ENCODE results near the gene TMEM123.

Gene TMEM123

DNA sequence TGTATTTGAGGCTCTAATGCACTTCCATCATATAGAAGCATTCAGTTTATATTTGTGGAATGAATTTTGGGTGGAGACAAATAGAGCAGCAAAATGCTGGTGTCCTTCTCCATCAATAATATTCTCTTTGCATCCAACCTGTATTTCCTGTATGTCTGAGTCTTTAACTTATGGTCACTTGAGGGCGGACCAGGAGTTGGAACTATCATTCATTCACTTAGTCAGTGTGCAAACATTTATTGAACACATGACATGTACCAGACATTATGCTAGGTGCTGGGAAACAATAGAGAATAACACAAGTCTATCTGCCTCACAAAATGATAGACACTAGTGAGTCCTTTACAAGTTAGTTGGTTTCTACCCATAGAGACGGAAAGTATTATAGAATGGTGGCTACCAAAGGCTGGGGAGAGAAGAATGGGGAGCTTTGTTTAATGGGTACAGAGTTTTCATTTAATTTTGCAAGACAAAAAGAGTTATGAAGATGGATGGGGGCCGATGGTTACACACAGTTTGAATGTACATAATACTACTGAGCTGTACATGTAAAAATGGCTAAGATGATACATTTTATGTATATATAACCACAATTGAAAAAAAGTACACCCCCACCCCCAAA is 4.6 kb upstream of the TMEM123 start:
- no peak overlapping the region for H3K4me3 ChIP-seq (ENCODE audit: insufficient read depth, low read length, poor library complexity, severe bottlenecking)
- no peak overlapping the region for H3K27ac ChIP-seq (ENCODE audit: low read depth, low read length)
- H3K36me3 ChIP-seq (ENCODE audit: low read length), result no peaks in the 10 kb centered on the region
- no peaks in the 10 kb centered on the region for H3K9me3 ChIP-seq (ENCODE audit: insufficient read depth, low read length)
- H2AFZ ChIP-seq (ENCODE audit: low read depth, low read length, severe bottlenecking), result no peak overlapping the region
- H4K20me1 ChIP-seq (ENCODE audit: low read depth, low read length), result no peaks in the 10 kb centered on the region
- no peaks in the 10 kb centered on the region for H3K27me3 ChIP-seq (ENCODE audit: low read length)
- no peak overlapping the region for H3K9ac ChIP-seq (ENCODE audit: low read length)
- no peaks in the 10 kb centered on the region for H3K9me2 ChIP-seq (replicated peaks; ENCODE audit: insufficient read depth, low read length)
- H3K79me2 ChIP-seq (ENCODE audit: insufficient read depth, low read length), result peaks cover 3% of the 10 kb centered on the region; the same call in 1 of the 2 replicates
- no peak overlapping the region for H3K4me2 ChIP-seq (ENCODE audit: low read depth, low read length, poor library complexity, severe bottlenecking)
- peaks cover 7% of the 10 kb centered on the region for H3F3A ChIP-seq (ENCODE audit: insufficient read depth)
- TF ChIP-seq, protein P1, sequence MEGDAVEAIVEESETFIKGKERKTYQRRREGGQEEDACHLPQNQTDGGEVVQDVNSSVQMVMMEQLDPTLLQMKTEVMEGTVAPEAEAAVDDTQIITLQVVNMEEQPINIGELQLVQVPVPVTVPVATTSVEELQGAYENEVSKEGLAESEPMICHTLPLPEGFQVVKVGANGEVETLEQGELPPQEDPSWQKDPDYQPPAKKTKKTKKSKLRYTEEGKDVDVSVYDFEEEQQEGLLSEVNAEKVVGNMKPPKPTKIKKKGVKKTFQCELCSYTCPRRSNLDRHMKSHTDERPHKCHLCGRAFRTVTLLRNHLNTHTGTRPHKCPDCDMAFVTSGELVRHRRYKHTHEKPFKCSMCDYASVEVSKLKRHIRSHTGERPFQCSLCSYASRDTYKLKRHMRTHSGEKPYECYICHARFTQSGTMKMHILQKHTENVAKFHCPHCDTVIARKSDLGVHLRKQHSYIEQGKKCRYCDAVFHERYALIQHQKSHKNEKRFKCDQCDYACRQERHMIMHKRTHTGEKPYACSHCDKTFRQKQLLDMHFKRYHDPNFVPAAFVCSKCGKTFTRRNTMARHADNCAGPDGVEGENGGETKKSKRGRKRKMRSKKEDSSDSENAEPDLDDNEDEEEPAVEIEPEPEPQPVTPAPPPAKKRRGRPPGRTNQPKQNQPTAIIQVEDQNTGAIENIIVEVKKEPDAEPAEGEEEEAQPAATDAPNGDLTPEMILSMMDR (IDR thresholded peaks at IDR 0.05; ENCODE audit: insufficient read depth, low read length, poor library complexity, severe bottlenecking), result no peak
- no peak for TF ChIP-seq EZH2phosphoT487 (conservative IDR thresholded peaks at IDR 0.05; ENCODE audit: low read length)

DNA sequence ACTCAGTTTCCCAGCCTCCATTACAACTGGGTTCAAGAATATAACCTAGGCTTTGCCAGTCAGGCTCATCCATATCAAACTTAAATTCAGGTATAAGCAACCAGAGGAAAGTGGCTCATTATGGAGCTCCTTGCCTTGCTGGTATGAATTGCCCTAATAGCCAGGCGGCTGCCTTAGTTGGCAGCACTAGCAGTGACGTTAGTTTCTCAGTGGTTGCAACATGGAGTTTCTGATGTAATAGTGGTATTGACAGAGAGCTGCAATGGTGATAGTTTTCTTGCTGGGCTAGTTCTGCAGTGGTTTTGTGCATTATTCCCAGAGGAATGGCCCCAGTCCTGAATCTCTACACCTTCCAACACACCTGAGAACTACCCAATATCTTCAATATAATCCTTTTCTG is 3.8 kb upstream of the TMEM123 start:
- no peak for TF ChIP-seq EZH2phosphoT487 (conservative IDR thresholded peaks at IDR 0.05; ENCODE audit: low read length)
- TF ChIP-seq, protein P1 (IDR thresholded peaks at IDR 0.05; ENCODE audit: insufficient read depth, low read length, poor library complexity, severe bottlenecking), result no peak
- H3K4me2 ChIP-seq (ENCODE audit: low read depth, low read length, poor library complexity, severe bottlenecking), result no peak overlapping the region

DNA sequence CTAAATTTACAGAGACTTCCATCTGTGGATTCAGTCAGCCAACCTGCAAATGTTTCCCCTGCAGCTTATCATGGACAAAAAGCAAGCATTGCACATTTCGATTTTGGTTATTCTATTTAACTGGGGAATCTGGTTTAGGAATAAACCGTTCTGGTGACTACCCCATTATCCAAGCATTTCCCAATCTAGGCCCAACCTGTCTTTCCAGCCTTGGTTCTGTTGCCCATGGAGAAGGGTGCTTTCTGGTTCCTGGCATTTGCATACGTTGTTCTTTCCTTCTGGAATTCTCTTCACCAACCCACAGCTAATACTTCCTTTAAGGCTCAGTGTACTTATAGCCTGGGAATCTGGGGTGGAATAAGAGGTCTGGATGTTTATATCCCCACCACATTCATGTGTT is 1.4 kb upstream of the TMEM123 start:
- Histone ChIP-seq H3K4me3 (ENCODE audit: insufficient read depth, low read length, poor library complexity, severe bottlenecking) (no peak overlapping the region), H3K9me3 (ENCODE audit: insufficient read depth, low read length) (no peaks in the 10 kb centered on the region)

More for the DNA sequence above, 3.8 kb upstream of the TMEM123 start:
- no peaks in the 10 kb centered on the region for H3K27me3 ChIP-seq (ENCODE audit: low read length)
- H2AFZ ChIP-seq (ENCODE audit: low read depth, low read length, severe bottlenecking), result no peak overlapping the region
- H3K9me3 ChIP-seq (ENCODE audit: insufficient read depth, low read length), result no peaks in the 10 kb centered on the region
- peaks cover 11% of the 10 kb centered on the region for H3K79me2 ChIP-seq (ENCODE audit: insufficient read depth, low read length)
- H3K9me2 ChIP-seq (replicated peaks; ENCODE audit: insufficient read depth, low read length), result no peaks in the 10 kb centered on the region
- H3K9ac ChIP-seq (ENCODE audit: low read length), result no peak overlapping the region
- H4K20me1 ChIP-seq (ENCODE audit: low read depth, low read length), result peaks cover 1% of the 10 kb centered on the region; the same call in 1 of the 2 replicates
- no peaks in the 10 kb centered on the region for H3K36me3 ChIP-seq (ENCODE audit: low read length)
- H3F3A ChIP-seq (ENCODE audit: insufficient read depth), result peaks cover 7% of the 10 kb centered on the region
- no peak overlapping the region for H3K27ac ChIP-seq (ENCODE audit: low read depth, low read length)
- no peak overlapping the region for H3K4me3 ChIP-seq (ENCODE audit: insufficient read depth, low read length, poor library complexity, severe bottlenecking)

More for the DNA sequence above, 1.4 kb upstream of the TMEM123 start:
- Histone ChIP-seq H3F3A (ENCODE audit: insufficient read depth) (peaks cover 10% of the 10 kb centered on the region), H3K4me2 (ENCODE audit: low read depth, low read length, poor library complexity, severe bottlenecking) (peak overlapping the region; percentile 85), H3K9me2 (replicated peaks; ENCODE audit: insufficient read depth, low read length) (no peaks in the 10 kb centered on the region), H3K36me3 (ENCODE audit: low read length) (no peaks in the 10 kb centered on the region; the same call in 1 of the 2 replicates), H2AFZ (ENCODE audit: low read depth, low read length, severe bottlenecking) (no peak overlapping the region), H3K9ac (ENCODE audit: low read length) (no peak overlapping the region), H3K27me3 (ENCODE audit: low read length) (no peaks in the 10 kb centered on the region), H3K79me2 (ENCODE audit: insufficient read depth, low read length) (peaks cover 36% of the 10 kb centered on the region), H3K27ac (ENCODE audit: low read depth, low read length) (peak overlapping the region; percentile 77; the same call in 1 of the 2 replicates), H4K20me1 (ENCODE audit: low read depth, low read length) (peaks cover 22% of the 10 kb centered on the region; the same call in 1 of the 2 replicates)
- TF ChIP-seq, protein P1 (IDR thresholded peaks at IDR 0.05; ENCODE audit: insufficient read depth, low read length, poor library complexity, severe bottlenecking), result no peak
- TF ChIP-seq EZH2phosphoT487 (conservative IDR thresholded peaks at IDR 0.05; ENCODE audit: low read length), result no peak

Data from SU-DHL-6 (cell line).